NCI-H345 (cell line): Measurements from ENCODE around the gene SLC5A3.
A peak's percentile ranks its signal among the peaks of the same experiment; 100 is the strongest.

ENCODE experiments used
- DNase-seq: peaks from one replicate; lab custom pipeline; 2025; lab: John Stamatoyannopoulos, UW

Gene SLC5A3

DNA sequence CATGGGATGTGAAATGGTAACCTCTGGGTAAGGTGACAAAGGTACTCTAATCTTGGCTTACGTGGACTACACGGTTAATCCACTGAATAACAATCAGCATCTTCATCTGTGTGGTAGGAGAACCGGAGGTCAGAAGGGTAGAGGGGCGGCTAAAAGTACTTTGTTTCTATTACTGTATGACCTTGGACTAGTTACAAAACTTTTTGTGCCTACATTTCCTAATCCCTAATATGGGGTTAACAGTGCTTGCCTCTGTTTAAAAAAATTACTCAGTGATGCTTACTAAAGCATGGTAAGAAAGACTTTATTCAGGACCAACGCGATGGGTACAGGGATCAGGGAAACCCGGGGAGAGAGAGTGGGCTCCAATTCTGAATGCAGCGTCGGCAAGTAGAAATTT lies 1.7 kb upstream of the SLC5A3 start:
- DNase-seq, result no peak

- no peak for DNase-seq
These were observed 990 bp upstream of the SLC5A3 start for GRCh38 chr21:34072145-34073031.

DNA sequence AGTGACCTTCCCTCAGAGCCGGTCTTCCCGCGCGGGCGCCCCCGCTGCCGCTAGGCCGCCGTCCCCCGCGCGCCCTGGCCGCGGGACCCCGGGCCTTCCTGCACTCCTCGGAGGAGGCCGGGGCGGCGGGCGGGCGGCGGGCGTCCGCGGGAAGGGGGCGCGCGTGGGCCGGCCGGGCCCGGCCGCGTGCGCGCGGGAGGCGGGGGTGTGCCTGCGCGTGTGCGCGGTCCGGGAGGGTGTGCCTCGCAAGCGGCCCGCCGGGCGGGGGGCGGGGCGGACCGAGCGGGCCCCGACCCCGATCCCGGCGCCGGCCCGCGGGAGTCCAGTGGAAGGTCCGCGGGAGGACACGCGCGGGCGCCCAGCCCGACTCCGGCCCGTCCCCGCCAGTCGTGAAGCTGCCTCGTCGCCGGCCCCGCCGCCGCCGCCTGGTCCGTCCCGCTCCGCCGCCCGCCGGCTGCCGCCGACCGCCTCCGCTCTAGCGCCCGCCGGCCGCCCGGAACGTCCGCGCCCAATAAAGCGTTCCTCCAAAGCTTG lies 438 bp downstream of the SLC5A3 start:
- DNase-seq, result peak; percentile 61

DNA sequence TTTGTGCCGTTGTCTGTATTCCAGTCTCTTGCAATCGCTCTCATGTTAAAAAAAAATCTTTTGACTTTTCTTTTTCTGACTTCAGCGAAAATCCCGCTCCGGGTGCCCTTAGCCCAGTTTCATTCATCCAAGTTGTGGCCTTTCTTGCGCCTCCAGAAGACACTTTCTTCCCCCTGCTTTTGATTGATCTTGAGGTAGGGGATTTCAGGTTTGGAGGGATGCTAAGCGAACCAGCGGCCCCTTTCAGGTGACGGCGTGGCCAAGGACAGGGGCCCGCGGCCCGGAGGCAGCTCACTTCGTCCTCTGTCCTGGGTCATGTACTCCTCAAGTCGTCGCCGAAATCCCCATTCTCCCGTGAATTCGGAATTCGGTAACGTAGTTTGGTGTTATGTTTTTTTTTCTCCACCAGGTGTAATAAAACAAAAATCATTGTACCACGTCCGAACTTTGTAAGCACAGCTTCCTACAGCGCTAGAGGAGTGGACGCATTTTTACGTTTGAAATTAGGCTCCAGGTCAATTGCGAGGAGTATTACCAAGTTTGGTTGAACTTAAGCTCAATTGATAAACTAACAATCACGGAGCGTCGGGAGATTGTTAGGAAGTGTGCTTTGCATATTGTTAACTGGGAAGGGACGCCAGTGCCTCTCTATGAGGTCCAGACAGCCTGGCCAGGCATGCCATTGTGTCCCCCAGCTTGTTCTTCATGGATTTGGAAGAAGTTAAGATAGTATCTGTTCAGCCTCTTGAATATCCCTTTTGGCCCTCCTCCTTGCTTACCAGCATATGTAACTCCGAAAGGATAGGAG lies 1.1 kb downstream of the SLC5A3 start:
- DNase-seq, result no peak

DNA sequence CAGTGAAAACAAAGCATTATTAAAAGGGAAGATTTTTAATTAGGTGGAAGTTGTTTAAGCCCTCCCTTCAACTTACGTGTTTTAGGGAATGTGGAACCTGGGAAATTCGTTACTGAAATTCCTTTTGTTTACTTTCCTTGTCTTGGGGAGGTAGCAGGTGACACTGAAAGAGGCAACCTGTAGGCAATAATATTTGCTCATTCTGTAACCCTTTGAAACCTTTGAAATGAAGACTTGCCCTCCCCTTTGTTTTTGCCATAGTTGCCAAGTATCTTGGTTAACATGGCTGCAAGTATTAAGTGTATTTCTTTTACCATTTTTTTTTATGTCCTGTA lies 1.7 kb downstream of the SLC5A3 start:
- no peak for DNase-seq

- DNase-seq, result no peak
These were observed 2.6 kb downstream of the SLC5A3 start for GRCh38 chr21:34075760-34076660.

DNA sequence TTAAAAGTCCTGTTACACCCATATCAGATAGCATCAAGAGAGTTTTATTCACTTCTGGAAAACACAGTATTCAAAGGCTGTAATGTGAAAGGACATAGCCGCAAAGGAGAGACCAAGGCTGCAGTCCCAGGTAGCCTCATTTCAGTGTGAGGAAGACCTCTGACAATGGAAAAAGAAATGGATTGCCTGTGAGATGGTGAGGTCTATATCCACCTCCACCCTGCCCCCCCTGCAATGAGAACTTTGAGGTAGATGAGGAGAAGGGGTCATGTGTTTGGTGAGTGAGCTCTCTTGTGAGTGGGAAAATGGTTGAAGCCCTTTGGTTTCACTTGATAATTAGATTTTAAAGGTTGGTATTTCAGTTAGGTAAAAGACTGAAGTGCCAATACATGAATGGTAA lies 3.5 kb downstream of the SLC5A3 start:
- DNase-seq, result no peak

DNA sequence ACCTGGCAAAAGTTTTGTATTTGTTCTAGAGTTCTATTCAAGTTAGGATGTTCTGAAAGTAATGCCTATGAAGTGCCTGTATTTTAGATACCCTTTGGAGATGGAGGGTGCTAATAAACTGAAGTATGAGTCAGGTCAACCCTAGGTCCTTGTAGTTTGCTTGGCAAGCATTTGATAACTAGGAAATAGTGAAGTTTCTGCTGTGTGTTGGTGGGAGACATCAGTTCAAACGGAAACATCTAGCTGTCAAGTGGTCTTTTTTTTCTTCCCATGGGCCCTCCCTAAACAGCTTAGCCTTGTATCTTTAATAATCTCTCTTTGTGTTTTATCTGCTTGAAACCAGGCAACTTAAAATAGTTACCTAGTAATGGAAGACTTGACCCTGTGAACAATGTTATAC lies 4.5 kb downstream of the SLC5A3 start:
- DNase-seq, result no peak

- no peak for DNase-seq
These were observed 5.5 kb downstream of the SLC5A3 start for GRCh38 chr21:34078915-34079314.

DNA sequence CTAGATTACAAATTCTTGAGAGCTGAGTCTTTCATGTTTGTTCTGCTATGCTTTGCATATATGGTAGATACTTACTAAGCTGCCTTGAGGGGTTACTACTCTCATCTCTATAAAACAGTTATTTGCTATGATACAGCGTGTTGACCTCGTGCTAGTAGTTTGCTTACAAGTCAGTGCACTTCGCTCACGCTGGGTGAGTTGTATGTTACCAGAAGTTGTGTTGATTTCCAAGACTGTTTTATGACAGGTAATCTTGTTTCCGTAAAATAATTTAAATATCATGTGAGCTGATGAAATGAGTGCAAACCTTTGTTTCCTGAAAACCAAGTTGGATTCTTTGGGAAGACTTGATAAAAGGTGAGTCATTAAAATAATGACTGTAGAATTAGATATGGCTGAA lies 7.3 kb downstream of the SLC5A3 start:
- no peak for DNase-seq

DNA sequence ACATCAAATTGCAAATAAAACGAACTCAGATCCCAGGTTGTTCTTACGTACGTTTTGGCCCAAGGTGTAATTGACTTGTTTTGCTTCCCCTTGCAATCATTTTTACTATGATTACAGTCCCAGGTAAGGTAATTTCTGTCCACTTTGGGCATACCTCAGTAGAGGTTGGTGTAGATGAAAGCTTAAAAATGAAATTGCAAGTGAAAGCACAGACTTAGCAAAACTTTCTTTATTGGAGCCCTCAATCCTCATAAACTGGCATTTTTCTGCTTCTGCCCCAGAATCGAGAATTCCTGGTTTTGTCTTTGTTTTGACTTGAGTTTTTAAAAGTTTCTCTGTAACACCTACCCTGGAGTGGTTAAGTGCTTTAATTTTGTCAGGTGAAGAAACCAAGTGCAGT lies 9.4 kb downstream of the SLC5A3 start:
- DNase-seq, result no peak

GRCh38 chr21:34083357-34083756 lies 10.0 kb downstream of the SLC5A3 start:
- no peak for DNase-seq

DNA sequence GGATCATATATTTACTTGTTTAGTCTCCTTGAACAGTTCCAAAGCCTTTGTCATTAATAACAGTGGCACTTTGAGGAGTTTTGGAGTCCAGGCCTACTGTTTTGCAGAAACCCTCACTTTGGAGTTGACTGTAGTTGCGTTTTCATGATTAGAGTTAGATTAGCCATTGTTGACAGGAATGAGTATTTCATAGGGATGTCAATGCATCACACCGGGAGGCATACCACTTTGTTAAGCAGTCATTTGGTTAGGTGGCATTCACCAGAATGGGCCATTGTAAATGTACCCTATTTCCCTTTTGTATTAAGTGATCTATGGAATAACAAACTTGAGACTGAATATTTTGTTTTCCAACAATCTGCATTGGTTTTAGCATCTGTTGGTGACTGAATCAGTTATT lies 11.8 kb downstream of the SLC5A3 start:
- DNase-seq, result no peak

DNA sequence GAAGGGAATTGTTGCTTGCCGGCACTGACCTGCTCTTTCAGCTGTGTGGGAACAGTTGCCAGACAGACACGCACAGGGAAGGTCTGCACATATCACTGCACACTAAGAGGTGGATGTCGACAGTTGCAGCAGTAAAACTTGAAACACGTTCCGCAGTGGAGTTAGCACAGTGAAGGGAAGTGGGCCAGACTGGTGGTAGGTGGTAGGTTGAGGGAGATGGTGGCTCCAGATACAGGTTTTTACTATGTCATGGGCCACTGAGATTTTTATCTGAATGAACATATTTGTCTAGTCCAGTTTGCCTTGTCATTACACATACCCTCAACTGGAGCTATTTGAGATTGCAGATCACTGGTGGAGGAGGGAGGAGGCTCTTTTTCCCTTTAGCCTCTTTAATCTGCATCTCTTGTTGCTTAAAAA lies 13.5 kb downstream of the SLC5A3 start:
- no peak for DNase-seq

GRCh38 chr21:34088752-34089151 lies 15.4 kb downstream of the SLC5A3 start:
- DNase-seq, result no peak

GRCh38 chr21:34091032-34091431 lies 17.7 kb downstream of the SLC5A3 start:
- DNase-seq, result no peak

GRCh38 chr21:34091607-34092006 lies 18.2 kb downstream of the SLC5A3 start:
- DNase-seq, result no peak

DNA sequence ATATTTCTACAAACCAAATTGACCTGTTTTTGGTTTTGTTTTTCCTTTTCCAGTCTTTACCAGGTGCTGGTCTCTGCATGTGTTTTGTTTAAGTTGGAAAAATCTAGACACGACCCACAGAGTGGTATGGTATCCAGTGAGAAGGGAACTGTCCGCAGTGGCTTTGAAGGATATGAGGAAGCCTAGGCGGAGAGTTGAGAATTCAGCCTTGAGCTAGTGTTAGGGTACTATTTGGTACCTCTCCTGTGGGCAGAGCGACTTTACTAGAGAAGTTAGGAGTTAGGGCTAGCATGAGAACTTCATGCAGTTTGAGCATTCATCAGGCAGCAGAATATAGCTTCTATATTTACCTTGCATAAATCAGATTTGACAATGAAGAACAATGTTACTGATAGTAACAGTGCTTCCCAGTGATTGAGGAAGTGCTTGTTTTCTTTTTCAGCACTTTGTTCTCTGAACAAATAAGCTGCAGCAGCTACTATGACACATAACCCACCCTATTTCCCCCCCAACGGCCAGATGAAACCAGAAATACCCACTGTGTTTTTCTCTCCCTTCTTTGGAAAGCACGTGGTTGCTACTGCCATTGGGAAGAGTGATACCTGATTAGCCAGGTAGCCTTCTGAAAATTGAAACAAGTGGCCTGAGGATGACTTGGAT lies 19.0 kb downstream of the SLC5A3 start:
- DNase-seq, result no peak

DNA sequence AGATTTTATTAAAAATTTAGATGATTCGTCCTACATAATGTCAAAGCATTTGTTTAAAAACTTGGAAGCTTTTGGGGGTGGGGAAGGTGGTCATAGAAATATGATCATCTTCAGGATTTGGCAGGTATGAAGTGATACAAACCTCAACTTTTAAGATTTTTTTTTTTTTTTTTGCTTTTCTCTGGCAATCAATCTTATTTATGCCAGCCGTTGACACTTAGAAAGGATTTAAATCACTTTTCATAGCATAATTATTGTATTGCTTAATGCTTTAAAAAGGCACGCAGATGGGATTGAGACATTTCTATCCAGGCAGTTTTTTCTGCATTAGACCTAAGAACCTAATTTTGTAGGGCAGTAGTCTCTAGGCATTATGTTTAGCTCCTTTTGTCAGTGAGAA lies 19.7 kb downstream of the SLC5A3 start:
- no peak for DNase-seq

DNA sequence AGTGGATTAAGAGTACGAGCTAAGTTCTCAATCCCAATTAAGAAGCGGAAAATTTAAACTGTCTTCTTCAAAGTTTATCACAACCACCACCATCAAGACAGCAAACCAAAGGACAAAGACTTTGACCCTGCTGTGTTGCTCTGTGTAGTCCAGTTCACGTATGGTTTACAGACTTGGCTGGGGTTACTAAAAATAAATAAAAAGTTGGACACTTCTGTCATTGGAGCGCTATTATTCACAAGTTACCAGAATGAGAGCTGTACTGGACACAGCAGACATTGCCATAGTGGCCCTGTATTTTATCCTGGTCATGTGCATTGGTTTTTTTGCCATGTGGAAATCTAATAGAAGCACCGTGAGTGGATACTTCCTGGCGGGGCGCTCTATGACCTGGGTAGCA lies 21.6 kb downstream of the SLC5A3 start:
- no peak for DNase-seq

DNA sequence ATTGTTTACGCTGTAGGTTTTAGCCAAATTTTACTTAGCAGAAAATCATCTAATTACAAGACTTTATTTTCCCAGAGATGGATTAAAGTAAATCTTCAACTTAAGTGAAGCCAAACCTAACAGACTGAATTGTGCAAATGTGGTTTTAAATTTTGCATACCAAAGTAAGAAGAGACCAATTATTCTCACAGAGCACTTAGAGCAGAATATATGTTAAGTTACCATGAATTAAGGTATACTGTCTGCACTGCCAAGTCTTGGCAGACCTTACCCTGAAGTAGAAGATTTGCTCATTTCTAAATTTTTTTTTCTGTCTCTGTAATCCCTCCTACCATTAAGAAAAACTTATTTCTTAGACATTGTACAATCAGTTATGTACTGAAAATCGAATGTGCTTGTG lies 24.1 kb downstream of the SLC5A3 start:
- DNase-seq, result no peak

GRCh38 chr21:34100337-34100736 lies 27.0 kb downstream of the SLC5A3 start:
- no peak for DNase-seq
